Astrocyte of the cerebellum (primary cell): Measurements from ENCODE around the gene AHDC1.
A peak's percentile ranks its signal among the peaks of the same experiment; 100 is the strongest.

ENCODE experiments used
- DNase-seq: peaks from one replicate; pipeline ENCODE4 v3.0.0-alpha.2; 2011; ENCODE audit warnings: low read depth
- H3K4me3 ChIP-seq: 2 replicates; pipeline ENCODE4 v1.5.1; 2011; ENCODE audit warnings: mild to moderate bottlenecking, low read depth, low read length, moderate library complexity
- CTCF ChIP-seq: IDR thresholded peaks from 2 replicates; pipeline ENCODE4 v1.5.1; 2012; ENCODE audit warnings: low read length, low read depth, moderate library complexity, mild to moderate bottlenecking; ENCODE audit errors: missing control alignments
- in situ Hi-C: cut with HindIII; loops from 2 replicates; pipeline ENCODE4 v1.10.0; 2017; ENCODE audit warnings: low sequenced_read_pairs

AHDC1 gene

DNA sequence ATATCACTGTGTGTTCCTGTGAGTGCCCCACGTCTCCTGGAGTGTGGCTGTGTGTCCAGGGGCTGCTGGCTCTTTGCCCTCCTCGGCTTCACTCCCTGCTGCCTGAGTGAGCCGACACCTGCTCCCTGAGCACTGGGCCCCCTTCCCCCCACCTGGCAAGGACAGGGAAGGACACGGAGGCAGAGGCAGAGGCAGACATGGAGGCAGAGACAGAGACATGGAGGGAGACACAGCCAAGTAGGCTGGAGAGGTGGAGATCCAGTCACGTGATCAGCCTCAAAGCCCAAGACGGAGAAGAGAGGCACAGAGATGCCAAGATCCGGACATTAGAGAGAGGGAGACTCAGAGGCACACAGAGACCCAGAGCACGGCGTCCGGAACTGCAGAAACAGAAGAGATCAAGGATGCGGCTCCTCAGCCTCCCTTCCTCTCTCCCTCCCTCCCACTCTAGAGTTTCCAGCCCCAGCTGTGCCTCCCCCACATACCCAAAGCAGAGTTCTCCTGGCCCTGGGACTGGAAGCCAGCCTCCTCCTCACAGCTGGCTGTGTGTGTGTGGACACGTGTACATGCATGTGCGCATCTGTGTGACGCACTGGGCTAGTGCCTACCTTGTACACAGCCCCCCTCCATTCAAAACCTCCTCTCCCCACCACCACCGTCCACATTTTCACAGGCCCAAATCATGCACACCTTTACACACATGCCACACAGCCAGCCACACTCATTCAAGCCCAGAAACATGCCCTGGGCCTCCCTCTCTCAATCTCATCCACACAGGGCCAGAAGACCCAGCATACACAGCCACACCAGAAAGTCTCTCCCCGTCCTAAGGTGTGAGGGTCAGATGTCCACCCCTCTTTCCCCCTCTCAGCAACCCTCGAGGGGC lies 74.9 kb downstream of the AHDC1 start:
- TF ChIP-seq CTCF = no peak
- H3K4me3 ChIP-seq = no peak overlapping the region
- in situ Hi-C loops = no loop called here
- no peak for DNase-seq

- TF ChIP-seq CTCF = no peak
- no peak for DNase-seq
- in situ Hi-C loops = no loop called here
- peak overlapping the region; percentile 12 for H3K4me3 ChIP-seq
These were observed 75.8 kb downstream of the AHDC1 start for GRCh38 chr1:27527890-27528817.

DNA sequence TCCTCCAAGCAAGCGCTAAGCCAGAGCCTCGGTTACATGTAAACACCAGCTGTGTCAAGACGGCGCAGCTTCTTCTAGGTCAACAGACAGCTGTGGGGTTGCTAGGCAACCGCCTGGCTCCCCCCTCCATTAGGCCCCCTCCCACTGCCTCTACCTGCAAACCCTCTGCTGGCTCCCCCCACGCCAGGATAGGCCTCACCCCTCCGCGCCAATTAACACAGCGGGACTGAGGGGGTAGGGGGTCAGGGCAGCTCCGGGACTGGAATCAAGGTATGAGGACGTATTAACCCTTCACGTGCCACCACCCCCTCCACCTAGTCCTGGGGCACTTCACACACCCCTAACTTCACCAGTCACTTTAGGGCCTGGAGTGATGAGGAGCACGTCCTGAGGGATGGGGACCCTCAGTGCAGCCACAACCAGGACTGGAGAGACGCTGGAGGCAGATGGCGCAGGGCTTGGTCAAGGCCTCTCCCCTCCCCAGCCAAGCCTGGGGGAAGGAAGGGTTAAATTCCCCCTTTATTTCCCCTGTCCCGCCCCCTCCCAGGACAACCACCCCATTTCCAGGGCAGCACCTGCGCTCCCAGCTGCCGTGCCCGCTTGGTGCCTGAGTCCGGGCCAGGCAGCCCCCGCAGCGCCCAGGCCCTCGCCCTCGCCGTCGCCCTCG lies 76.6 kb downstream of the AHDC1 start:
- no peak for DNase-seq
- no peak for TF ChIP-seq CTCF
- no peak overlapping the region for H3K4me3 ChIP-seq
- in situ Hi-C loops = no loop called here

- in situ Hi-C loops = no loop called here
- TF ChIP-seq CTCF = no peak
- H3K4me3 ChIP-seq = no peak overlapping the region
- no peak for DNase-seq
These were observed 77.2 kb downstream of the AHDC1 start for GRCh38 chr1:27526569-27527222.

- in situ Hi-C loops = no loop called here
- no peak overlapping the region for H3K4me3 ChIP-seq
- TF ChIP-seq CTCF = no peak
- DNase-seq = no peak
These were observed 78.4 kb downstream of the AHDC1 start for GRCh38 chr1:27525296-27526272.
